ENCODE measurements around the gene KBTBD2.
"Not testable (repeated sequence)": the region's sequence is repeated elsewhere in the genome, so short reads cannot be mapped to it uniquely, and the experiment has no call there.

Gene KBTBD2

GRCh38 chr7:32891043-32891799 lies at the start of gene KBTBD2:
Gene KBTBD2 (minus strand): TSS chr7:32891760. CDS start chr7:32879604, 12,156 bp downstream.
- DNase-seq, result peak; percentile 91 to 94

- DNase-seq, result no peak
Measured at GRCh38 chr7:32941181-32941580, 49.6 kb upstream of the KBTBD2 start.

GRCh38 chr7:32937344-32938174 lies 46.0 kb upstream of the KBTBD2 start:
- DNase-seq, result peak; percentile 69 to 78

DNA sequence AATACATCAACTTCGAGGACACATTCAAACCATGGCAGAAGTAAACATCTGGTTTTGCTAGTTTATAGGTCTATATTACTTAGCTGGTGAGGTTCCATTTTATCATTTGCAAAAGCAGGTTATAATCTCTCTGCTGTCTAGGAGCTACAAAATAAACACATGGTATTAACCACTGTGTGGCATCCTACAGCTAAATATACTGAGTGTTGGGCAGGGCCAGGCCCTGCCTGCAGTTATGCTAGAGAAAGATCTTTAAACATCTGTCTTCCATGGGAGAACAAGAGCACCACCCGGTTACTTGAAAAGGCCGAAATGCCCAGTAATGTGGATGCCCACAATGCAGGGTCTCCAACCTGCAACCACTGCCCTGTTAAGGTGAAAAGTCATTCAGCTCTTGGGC lies 45.1 kb upstream of the KBTBD2 start:
- no peak for DNase-seq

DNA sequence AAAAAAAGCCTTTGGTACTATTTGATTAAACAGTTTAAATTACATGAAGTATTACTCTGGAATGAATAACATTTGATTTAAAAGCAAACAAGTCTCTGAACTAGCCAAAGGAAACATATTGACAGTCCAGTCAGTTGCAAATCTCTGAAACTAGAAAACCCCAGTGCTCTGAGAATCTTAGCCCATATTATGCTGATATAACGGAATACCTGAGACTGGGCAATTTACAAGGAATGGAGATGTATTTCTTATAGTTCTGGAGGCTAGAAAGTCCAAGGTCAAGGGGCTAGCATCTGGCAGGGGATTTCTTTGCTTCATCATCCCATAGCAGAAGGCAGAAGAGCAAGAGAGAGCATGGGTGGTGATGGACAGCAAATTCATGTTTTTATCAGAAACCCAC lies 44.0 kb upstream of the KBTBD2 start:
- DNase-seq, result no peak

DNA sequence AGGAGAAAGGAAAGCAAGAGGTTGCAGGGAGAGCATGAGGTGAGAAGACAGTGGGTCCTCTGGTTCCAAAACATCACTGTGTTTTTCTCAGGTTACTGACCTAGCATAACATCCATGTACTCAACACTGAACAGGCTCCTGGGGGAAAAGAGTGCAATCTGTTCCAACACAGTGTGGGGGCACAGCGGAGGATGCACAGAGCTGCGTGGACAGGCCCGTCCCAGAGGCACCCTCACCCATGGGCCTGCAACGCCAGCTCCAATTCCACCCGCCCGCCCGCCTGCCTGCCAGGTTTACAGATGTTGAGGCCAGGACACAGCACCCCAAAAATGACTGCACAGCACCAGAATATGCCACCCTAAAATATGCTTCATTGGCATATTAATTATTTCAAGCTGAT lies 38.8 kb upstream of the KBTBD2 start:
- DNase-seq, result no peak

DNA sequence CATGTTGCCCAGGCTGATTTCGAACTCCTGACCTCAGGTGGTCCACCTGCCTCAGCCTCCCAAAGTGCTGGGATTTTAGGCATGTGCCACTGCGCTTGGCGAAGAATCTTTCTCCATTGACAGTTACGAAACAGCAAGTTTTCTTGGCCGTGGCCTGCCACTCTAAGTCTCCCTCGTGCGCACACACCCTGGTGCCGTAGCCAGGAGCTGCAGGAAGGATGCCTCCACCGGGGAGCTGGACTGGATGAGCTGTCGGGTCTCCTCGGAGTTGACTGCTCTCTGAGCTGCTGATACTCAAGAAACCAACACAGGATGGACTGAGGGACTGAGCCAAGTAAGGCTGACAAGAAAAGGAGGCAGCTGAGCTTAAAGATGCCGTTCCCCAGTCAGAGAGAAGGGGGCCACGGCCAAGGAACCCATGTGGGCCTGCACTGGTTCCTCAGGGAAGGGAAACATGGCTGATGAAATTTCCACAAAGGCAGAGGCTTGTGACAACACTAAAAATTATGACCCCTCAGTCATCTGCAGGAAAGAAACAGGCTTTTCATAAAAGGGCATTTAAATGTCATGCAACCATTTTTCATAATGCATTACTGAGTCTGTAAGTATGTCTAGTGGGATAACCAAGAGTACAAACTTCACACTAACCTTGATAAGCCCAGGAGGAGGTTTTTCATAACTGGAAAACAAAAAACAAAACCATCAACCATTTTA lies 38.0 kb upstream of the KBTBD2 start:
- no peak for DNase-seq

DNA sequence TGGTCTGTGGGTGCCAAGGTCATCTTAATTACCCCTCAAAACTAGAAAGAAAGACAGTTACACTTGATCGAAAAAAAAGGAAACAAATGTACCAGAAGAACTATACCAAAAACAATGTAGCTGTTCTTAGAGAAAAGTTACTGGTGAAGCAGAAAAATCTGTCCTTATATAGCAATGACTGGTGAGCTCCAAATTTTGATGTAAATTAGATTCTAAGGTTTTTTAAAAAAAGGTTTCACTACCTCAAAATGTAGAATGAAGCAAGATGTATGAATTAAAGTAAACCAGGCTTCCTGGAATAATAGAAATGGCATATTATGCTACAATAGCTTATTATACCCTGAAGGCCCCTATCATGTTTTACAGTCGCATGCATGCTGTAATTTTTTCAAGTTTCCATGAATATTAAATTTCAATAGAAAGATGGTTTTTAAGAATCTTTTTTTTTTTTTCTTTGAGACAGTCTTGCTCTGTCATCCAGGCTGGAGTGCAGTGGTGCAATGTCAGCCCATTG lies 37.3 kb upstream of the KBTBD2 start:
- no peak for DNase-seq

GRCh38 chr7:32921896-32922295 lies 30.3 kb upstream of the KBTBD2 start:
- DNase-seq, result no peak

DNA sequence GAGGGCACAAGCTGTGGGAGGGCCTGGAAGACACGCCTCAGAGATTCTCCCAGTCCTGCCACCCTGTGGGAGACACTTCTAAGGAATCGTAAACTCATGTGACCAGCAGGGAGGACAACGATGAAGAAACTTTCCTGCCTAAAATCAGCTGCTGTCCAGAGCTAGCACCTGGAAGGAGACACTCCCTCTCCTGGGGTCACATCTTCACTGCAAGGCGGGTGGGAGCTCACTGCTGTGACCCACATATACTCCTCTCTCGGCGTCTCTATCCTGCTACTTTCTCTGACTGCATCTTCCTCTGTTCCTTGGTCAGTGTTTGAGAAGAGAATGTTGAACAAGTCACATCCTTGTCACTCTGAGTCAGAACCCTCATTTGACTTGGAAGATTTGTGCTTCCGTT lies 25.4 kb upstream of the KBTBD2 start:
- DNase-seq, result not testable (repeated sequence)

- no peak for DNase-seq
Measured at GRCh38 chr7:32916006-32916405, 24.4 kb upstream of the KBTBD2 start.

DNA sequence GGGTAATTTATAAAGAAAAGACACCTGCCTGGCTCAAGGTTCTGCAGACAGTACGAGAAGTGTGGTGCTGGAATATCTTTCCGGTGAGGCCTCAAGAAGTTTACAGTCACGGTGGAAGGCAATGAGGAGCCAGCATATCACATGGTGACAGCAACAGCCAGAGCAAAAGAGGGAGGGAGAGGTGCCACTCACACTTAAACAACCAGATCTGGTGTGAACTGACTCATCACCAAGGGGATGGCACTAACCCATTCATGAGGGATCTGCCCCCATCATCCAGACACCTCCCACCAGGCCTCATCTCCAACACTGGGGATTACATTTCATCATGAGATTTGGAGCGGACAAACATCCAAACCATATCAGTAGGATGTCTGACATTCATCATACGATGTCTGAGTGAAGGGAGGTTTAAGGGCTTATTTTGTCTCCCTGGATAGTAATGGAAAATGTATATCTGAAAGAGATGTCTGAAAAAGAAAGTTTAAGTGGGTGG lies 23.5 kb upstream of the KBTBD2 start:
- no peak for DNase-seq

DNA sequence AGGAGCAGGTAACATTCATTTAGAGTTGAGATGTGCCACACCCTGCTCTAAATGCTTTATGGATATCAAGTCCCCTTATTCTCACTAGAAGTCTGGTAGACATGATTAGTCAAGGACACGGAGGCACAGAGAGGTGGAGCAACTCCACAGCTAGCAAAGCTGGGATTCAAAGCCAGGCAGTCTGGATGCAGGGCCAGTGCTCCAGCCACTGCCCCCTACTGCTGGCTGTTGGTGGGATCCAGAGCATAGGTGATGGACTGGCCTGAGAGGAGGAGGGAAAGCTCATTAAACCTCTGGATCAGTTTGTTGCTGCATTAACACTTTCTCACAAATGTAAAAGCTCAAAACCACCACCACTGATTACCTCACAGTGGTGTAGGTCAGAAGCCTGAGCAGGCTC lies 22.6 kb upstream of the KBTBD2 start:
- DNase-seq, result no peak

GRCh38 chr7:32910195-32910594 lies 18.6 kb upstream of the KBTBD2 start:
- DNase-seq, result no peak

DNA sequence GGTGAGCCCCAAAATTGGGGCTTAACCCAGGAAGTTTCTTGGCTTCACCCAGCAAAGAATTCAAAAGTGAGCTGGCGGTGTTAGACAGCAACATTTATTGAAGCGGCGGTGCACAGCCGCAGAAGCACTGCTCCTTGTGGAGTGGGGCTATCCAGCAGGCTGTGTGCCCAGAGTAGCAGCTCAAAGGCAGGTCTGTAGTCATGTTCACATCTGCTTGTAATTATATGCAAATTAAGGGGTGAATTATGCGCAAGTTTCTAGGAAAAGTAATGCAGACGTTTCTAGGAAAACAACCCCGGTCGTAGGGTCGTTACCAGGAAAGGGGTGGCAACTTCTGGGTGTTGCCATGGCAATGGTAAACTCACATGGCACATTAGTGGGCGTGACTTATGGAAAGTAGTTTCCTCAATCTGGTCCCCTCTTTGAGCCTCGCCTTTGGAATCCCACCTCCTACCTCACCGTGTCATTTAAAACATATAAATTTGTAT lies 13.7 kb upstream of the KBTBD2 start:
- peak; percentile 78 to 85 for DNase-seq

- DNase-seq, result no peak
Measured at GRCh38 chr7:32901629-32902028, 10.1 kb upstream of the KBTBD2 start.

GRCh38 chr7:32900433-32900995 lies 9.0 kb upstream of the KBTBD2 start:
- DNase-seq, result no peak

DNA sequence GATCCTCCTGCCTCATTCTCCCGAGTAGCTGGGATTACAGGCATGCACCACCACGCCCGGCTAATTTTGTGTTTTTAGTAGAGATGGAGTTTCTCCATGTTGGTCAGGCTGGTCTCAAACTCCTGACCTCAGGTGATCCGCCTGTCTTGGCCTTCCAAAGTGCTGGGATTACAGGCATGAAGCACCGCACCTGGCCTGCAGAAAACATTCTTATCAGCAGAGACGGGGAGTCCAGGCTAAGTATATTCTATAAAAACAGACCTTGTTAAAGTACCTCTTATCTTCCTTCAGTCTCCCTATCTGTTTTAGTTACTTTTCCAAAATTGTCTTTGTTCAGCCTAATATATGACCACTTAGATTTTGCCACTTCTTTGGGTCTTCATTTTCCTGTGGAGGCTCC lies 5.8 kb upstream of the KBTBD2 start:
- DNase-seq, result not testable (repeated sequence)

DNA sequence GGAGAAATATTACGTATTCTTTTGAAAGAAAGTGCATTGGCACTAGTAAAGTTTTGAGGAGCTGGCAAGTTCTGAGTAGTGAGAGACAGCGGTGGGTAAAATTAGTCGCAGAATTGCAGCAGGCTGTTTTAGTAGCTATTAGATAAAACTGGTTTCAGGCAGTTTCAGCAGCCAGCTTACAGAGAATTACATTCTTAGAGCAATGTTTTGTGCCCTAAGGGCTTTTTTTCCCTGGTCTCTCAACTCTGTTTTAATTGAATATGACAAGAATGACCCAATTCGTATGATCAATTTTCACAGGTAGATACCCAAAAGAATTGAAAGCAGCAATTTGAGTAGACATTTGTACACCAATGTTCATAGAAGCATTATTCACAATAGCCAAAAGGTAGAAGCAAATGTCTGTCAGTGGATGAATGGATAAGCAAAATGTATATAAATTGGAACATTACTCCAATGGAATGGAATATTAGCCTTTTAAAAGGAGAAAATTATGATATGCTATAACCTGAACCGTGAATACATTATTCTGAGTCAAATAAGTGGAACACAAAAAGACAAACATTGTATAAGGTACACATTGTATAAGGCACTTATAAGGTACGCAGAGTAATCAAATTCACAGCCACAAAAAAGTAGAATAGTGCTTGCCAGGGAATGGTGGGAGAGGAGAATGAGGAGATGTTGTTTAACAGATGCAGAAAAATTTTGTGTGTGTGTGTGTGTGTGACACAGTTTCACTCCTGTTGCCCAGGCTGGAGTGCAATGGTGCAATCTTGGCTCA lies 5.2 kb upstream of the KBTBD2 start:
- no peak for DNase-seq

- DNase-seq, result no peak
Measured at GRCh38 chr7:32894171-32894570, 2.6 kb upstream of the KBTBD2 start.

DNA sequence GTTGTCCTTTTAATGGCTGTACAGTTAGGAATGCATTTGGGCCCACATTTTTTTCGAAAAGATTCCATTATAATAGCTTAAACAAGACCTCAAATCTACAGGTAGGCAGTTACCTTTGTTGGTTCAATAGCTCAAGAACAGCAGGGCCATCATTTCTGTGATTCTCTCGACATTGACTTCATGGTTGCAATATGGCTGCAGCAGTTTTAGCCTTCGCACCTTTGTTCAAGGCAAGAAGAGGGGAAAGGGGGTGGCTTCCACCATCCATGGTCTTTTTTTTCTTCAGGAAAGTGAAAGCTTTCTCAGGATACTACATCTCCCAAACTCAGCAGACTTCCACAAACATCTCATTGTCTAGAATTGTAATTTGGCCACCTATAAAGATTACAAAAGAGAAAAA lies 2.2 kb upstream of the KBTBD2 start:
- no peak for DNase-seq

DNA sequence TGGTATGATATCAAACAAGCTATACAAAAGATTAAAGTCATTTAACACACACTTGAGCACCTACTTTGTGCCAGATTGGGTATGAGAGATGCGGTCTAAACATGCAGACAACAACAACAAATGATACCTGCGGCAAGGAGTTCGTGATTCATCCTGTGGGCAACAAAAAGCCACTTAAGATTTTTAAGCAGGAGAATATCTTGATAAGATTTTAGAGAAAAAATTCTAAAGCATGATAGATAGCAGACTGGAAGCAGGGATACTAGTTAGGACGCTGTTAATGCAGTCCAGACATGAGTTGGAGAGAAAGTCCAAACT lies 1.6 kb upstream of the KBTBD2 start:
- DNase-seq, result no peak

All from SHP77 (cell line).